ENCODE results near the gene SHROOM1. TPM values are rescaled to one million over a fixed set of nuclear protein-coding genes. Genes with fewer than 3 reads are reported as not detected.

SHROOM1 gene
- total and polyA plus RNA-seq, 2 of the 8 experiments (the other 6 are each of a cell fraction or from before 2014, with no cell fraction given), result 3.9 to 5.2 TPM

GRCh38 chr5:132821350-132821749 is 9.1 kb downstream of the SHROOM1 start:
- H3K4me2 ChIP-seq (ENCODE audit: insufficient read depth in 1 of 2, low read depth in 2 of 2, low read length in 2 of 2), result no peak overlapping the region
- no peak overlapping the region for H3K14ac ChIP-seq (ENCODE audit: insufficient read length)
- CTCF ChIA-PET (ENCODE audit: partially characterized antibody), result interaction anchor here (0.6 to 25.6 kb wide), 16 partner anchors 7 to 319 kb away, joined by 3 to 465 read pairs (median 8); partner anchors contain the start of genes CCNI2, GDF9, LEAP2 and SEPTIN8
- no peak overlapping the region for H3K18ac ChIP-seq (ENCODE audit: extremely low read depth, low read length)
- no peak overlapping the region for H3K27ac ChIP-seq (ENCODE audit: low read depth, low read length)
- FAIRE-seq (no peak), DNase-seq (ENCODE audit: low read depth in 1 of 2, low spot score in 2 of 2) (no peak)
- WGBS, 2 experiments (ENCODE audit: extremely low coverage in 1 of 2, insufficient coverage in 1 of 2, insufficient read length in 1 of 2, insufficient replicate concordance in 2 of 2, low coverage in 1 of 2, low lambda C conversion rate in 2 of 2, missing lambda C conversion rate in 1 of 2), result 91% methylated on average over 3 of the region's 3 CpGs; no CpG with 5 or more reads in 1 of the 2 experiments
- H4K20me1 ChIP-seq (replicated peaks in 1 of 2; ENCODE audit: control insufficient read depth in 1 of 2, insufficient read depth in 2 of 2, low read length in 2 of 2), result no peaks in the 10 kb centered on the region
- H3K4me3 ChIP-seq (ENCODE audit: extremely low read depth in 1 of 4, insufficient read depth in 2 of 4, low read depth in 3 of 4, low read length in 4 of 4), result no peak overlapping the region
- peaks cover 7 to 36% (median 26%) of the 10 kb centered on the region in 4 experiments for H3K27me3 ChIP-seq (replicated peaks in 1 of 4; ENCODE audit: control insufficient read depth in 3 of 4, extremely low read depth in 1 of 4, insufficient read depth in 3 of 4, low read length in 3 of 4)
- H4K8ac ChIP-seq (ENCODE audit: extremely low read depth, insufficient read depth, low read length), result no peak overlapping the region
- no peak overlapping the region for H3K4ac ChIP-seq (replicated peaks; ENCODE audit: insufficient read length, low read depth, low read length)
- TF ChIP-seq BCL11A (IDR thresholded peaks at IDR 0.05; ENCODE audit: low read depth in 2 of 2, low read length in 2 of 2) (no peak), MAFK (IDR thresholded peaks at IDR 0.05; ENCODE audit: low read depth, low read length) (no peak), SP1 (IDR thresholded peaks at IDR 0.05; ENCODE audit: low read depth, low read length) (no peak), CREB1 (IDR thresholded peaks at IDR 0.05) (no peak)
- no peak overlapping the region for H3K56ac ChIP-seq (replicated peaks; ENCODE audit: insufficient read length, low read depth, low read length)
- no peak overlapping the region for H2AK5ac ChIP-seq (ENCODE audit: low read depth, low read length)
- H3K36me3 ChIP-seq (ENCODE audit: control insufficient read depth in 2 of 4, insufficient read depth in 4 of 4, low read length in 3 of 4), result no peaks in the 10 kb centered on the region
- no peak overlapping the region for H2BK15ac ChIP-seq (ENCODE audit: low read length)
- no peaks in the 10 kb centered on the region for H3K9me3 ChIP-seq (ENCODE audit: insufficient read depth in 2 of 2, low read depth in 1 of 2, low read length in 1 of 2)
- no peak overlapping the region for H4K5ac ChIP-seq (ENCODE audit: insufficient read length, low read depth, low read length)
- H2BK20ac ChIP-seq (ENCODE audit: low read length), result no peak overlapping the region
- no peak overlapping the region for H2AFZ ChIP-seq (ENCODE audit: low read length)
- no peak overlapping the region for H4K91ac ChIP-seq (replicated peaks; ENCODE audit: insufficient read length, low read length)
- H3K79me2 ChIP-seq (ENCODE audit: control insufficient read depth in 1 of 2, insufficient read depth in 2 of 2, low read length in 2 of 2), result no peaks in the 10 kb centered on the region
- H3K4me1 ChIP-seq (replicated peaks in 1 of 4; ENCODE audit: control insufficient read depth in 3 of 4, insufficient read depth in 4 of 4, low read length in 3 of 4), result peaks cover 0 to 18% (median 16%) of the 10 kb centered on the region in 4 experiments; a peak in 6 of 7 replicates
- no peak overlapping the region for H3K23ac ChIP-seq (ENCODE audit: insufficient read length)
- H3K23me2 ChIP-seq (ENCODE audit: low read depth, low read length), result peaks cover 10% of the 10 kb centered on the region; the same call in 1 of the 2 replicates
- H2BK12ac ChIP-seq (ENCODE audit: low read depth, low read length), result no peak overlapping the region
- no peak overlapping the region for H2BK5ac ChIP-seq (ENCODE audit: low read depth, low read length)
- POLR2A ChIA-PET (ENCODE audit: partially characterized antibody), result interaction anchor here (0.8 to 1.7 kb wide), 4 partner anchors 8 to 60 kb away, joined by 3 to 4 read pairs (median 4); no protein-coding TSS in a partner anchor
- no peak overlapping the region for H3K9ac ChIP-seq (replicated peaks in 1 of 4; ENCODE audit: extremely low read depth in 1 of 4, low read depth in 3 of 4, low read length in 3 of 4)
- no peaks in the 10 kb centered on the region for H3K79me1 ChIP-seq (ENCODE audit: low read depth, low read length)
- H2BK120ac ChIP-seq (replicated peaks; ENCODE audit: low read depth, low read length), result no peak overlapping the region

Measured in H1 (cell line).